KMS-11 (cell line): ENCODE data around the gene TTC34.

Experiments
- H2AFZ ChIP-seq: fragments of 200-600 bp; sonication (generic); 2 replicates; pipeline ENCODE4 v1.6.1; 2016; ENCODE audit warnings: antibody characterized with exemption, mixed run types, low read depth
- H3K27ac ChIP-seq: fragments of 200-600 bp; sonication (generic); 2 replicates; pipeline ENCODE4 v1.6.1; 2016; ENCODE audit warnings: mild to moderate bottlenecking, mixed run types
- H3K27me3 ChIP-seq: fragments of 200-600 bp; sonication (generic); 2 replicates; pipeline ENCODE4 v1.6.1; 2017; ENCODE audit warnings: mild to moderate bottlenecking, low read depth, mixed run types, moderate library complexity; ENCODE audit not compliant: insufficient read depth
- H3K36me3 ChIP-seq: fragments of 200-600 bp; sonication (generic); 2 replicates; pipeline ENCODE4 v1.6.1; 2017; ENCODE audit warnings: mild to moderate bottlenecking, mixed run types; ENCODE audit not compliant: insufficient read depth
- H3K4me1 ChIP-seq: fragments of 200-600 bp; sonication (generic); 2 replicates; pipeline ENCODE4 v1.6.1; 2016; ENCODE audit warnings: mild to moderate bottlenecking, low read depth, mixed run types; ENCODE audit not compliant: poor library complexity, severe bottlenecking
- H3K4me2 ChIP-seq: fragments of 200-600 bp; sonication (generic); 2 replicates; pipeline ENCODE4 v1.7.0; 2016; ENCODE audit warnings: mild to moderate bottlenecking, mixed run types
- H3K4me3 ChIP-seq: fragments of 200-600 bp; sonication (generic); IDR thresholded peaks from 2 replicates; pipeline ENCODE4 v1.6.1; 2017; ENCODE audit warnings: low read depth, low read length, mixed read lengths; ENCODE audit not compliant: insufficient read depth
- H3K79me2 ChIP-seq: fragments of 200-600 bp; sonication (generic); 2 replicates; pipeline ENCODE4 v1.6.1; 2016; ENCODE audit warnings: low read depth, mixed run types; ENCODE audit not compliant: insufficient read depth
- H3K9ac ChIP-seq: fragments of 200-600 bp; sonication (generic); 2 replicates; pipeline ENCODE4 v1.6.1; 2016; ENCODE audit warnings: mild to moderate bottlenecking, mixed run types
- H4K20me1 ChIP-seq: fragments of 200-600 bp; sonication (generic); 2 replicates; pipeline ENCODE4 v1.6.1; 2016; ENCODE audit warnings: mild to moderate bottlenecking, mixed run types; ENCODE audit not compliant: insufficient read depth
- TF ChIP-seq, protein P1 (sequence below): fragments of 200-600 bp; sonication (generic); conservative IDR thresholded peaks from 2 replicates; pipeline ENCODE4 v1.6.1; 2017; ENCODE audit warnings: low read depth, mild to moderate bottlenecking, antibody characterized with exemption, low read length, moderate library complexity, mixed read lengths

TTC34 gene

DNA sequence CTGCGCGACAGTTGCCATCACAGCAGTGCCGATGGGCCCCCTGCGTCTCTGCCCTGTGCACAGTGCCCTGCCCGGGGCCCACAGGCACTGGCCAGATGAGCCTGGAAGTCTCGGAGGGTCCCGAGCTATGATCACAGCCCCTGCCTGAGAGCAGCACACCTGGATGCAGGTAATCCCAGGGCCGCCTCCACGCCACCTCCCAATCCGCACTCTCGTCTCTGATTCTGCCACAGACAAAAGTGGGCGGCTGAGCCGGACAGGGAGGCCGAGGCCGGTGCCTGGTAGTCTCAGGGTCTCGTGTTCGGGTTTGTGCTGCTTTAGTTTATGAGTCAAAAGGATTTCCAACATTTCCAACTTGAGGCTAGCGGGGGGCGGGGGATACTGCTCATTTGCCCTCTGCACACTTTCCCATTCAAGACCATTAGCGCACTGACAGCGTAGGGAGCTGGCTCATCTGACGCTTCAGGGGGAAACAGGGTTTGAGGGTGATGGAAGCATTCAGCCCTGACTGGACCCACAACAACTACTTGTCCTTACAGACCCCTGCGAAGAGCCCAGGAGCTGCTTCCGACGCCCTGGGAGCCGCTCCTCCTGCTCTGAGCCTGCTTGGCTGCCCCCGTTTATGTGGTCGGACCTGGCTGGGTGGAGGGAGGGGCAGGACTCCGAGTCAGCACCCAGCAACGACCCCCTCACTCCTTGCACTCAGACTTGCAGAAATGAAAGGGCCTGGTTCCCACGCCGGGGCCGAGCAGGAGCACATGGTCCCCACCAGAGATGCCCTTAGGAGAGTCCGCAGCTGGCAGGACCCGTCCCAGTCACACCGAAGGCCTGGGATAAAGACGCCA is 1.8 kb upstream of the TTC34 start:
- no peak overlapping the region for H3K4me3 ChIP-seq
- H3K27ac ChIP-seq = no peak overlapping the region
- no peaks in the 10 kb centered on the region for H4K20me1 ChIP-seq
- no peaks in the 10 kb centered on the region for H3K4me1 ChIP-seq
- H3K9ac ChIP-seq = no peak overlapping the region
- peaks cover 70% of the 10 kb centered on the region for H3K27me3 ChIP-seq
- no peaks in the 10 kb centered on the region for H3K36me3 ChIP-seq
- H3K4me2 ChIP-seq = no peak overlapping the region
- TF ChIP-seq, protein P1, sequence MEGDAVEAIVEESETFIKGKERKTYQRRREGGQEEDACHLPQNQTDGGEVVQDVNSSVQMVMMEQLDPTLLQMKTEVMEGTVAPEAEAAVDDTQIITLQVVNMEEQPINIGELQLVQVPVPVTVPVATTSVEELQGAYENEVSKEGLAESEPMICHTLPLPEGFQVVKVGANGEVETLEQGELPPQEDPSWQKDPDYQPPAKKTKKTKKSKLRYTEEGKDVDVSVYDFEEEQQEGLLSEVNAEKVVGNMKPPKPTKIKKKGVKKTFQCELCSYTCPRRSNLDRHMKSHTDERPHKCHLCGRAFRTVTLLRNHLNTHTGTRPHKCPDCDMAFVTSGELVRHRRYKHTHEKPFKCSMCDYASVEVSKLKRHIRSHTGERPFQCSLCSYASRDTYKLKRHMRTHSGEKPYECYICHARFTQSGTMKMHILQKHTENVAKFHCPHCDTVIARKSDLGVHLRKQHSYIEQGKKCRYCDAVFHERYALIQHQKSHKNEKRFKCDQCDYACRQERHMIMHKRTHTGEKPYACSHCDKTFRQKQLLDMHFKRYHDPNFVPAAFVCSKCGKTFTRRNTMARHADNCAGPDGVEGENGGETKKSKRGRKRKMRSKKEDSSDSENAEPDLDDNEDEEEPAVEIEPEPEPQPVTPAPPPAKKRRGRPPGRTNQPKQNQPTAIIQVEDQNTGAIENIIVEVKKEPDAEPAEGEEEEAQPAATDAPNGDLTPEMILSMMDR = no peak
- H3K79me2 ChIP-seq = no peaks in the 10 kb centered on the region
- H2AFZ ChIP-seq = no peak overlapping the region

DNA sequence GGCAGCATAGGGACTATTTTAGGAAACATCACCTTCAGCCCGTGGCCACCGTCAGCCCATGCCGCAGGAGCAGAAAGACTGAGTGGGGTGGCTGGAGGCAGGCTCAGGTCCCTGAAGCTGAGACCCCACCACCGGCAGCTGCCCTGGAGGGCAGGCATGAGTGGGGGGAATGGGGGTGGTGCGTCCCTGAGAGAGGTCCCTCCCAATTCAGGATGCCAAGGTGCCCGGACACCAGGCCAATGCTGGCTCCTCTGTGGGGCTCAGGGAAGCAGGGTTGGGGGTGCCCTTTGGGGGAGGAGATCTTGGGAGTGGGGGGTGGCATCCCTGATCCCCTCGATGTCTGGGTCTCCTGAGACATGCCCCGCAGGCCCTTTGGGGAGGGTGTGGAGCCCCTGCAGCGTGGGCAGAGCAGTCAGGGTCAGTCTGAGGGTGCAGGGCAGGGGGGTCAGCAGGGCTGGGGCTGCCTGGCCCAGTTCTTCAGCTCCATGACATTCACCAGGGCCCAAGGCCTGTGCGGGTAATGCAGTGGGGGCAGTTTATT is 998 bp upstream of the TTC34 start:
- TF ChIP-seq, protein P1 = no peak
- no peak overlapping the region for H3K4me2 ChIP-seq
- H3K36me3 ChIP-seq = no peaks in the 10 kb centered on the region

DNA sequence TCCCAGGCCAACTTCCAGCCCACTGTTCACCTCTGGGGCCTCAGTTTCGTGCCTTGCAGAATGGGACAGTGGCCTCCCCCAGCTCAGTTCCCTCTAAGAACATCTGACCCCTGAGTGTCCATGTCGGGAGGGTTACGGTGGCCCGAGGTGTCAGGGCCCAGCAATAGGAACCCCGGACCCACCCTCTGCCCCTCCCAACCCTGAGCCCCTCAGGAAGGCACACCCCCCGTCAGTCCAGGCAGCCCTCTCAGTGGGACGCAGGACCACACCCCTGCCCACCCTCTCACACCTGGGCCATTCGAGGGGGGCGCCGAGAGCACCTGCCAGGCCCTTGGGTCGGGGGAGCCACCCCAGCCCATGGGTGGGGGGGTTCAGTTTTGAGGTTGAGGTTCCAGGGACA is 447 bp downstream of the TTC34 start:
- TF ChIP-seq, protein P1 = no peak
- H4K20me1 ChIP-seq = no peaks in the 10 kb centered on the region
- H3K36me3 ChIP-seq = no peaks in the 10 kb centered on the region
- no peaks in the 10 kb centered on the region for H3K79me2 ChIP-seq
- H3K4me1 ChIP-seq = no peaks in the 10 kb centered on the region
- H3K4me3 ChIP-seq = no peak overlapping the region
- H2AFZ ChIP-seq = no peak overlapping the region
- H3K9ac ChIP-seq = no peak overlapping the region
- H3K4me2 ChIP-seq = no peak overlapping the region
- peaks cover 53% of the 10 kb centered on the region for H3K27me3 ChIP-seq
- H3K27ac ChIP-seq = no peak overlapping the region

More for the DNA sequence above, 998 bp upstream of the TTC34 start:
- H3K9ac ChIP-seq = no peak overlapping the region
- no peak overlapping the region for H3K27ac ChIP-seq
- no peaks in the 10 kb centered on the region for H3K4me1 ChIP-seq
- no peak overlapping the region for H2AFZ ChIP-seq
- no peaks in the 10 kb centered on the region for H4K20me1 ChIP-seq
- H3K4me3 ChIP-seq = no peak overlapping the region
- peaks cover 65% of the 10 kb centered on the region for H3K27me3 ChIP-seq
- no peaks in the 10 kb centered on the region for H3K79me2 ChIP-seq

DNA sequence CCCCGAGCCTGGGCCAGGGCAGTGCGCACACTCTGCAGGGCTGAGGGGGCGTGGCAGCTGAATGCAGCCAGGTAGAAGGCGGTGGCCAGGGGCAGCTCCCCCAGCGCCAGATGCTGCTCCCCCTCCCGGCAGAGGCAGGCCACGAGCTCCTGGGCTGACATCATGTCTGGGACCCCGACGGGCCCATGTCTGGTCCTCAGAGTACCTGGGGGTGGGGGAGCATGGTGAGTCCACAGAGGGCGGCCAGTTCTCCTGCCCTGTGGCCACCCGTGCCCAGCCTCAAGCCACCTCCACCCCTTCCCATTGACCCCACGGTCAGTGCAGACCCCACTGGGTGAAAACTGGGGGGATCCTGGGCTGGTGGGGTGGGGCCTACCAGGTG is 838 bp downstream of the TTC34 start:
- no peak overlapping the region for H3K4me2 ChIP-seq
- TF ChIP-seq, protein P1 = no peak
- no peaks in the 10 kb centered on the region for H3K4me1 ChIP-seq
- H3K27ac ChIP-seq = no peak overlapping the region
- no peaks in the 10 kb centered on the region for H3K36me3 ChIP-seq
- H3K9ac ChIP-seq = no peak overlapping the region
- no peaks in the 10 kb centered on the region for H4K20me1 ChIP-seq
- H3K4me3 ChIP-seq = no peak overlapping the region
- no peaks in the 10 kb centered on the region for H3K79me2 ChIP-seq
- no peak overlapping the region for H2AFZ ChIP-seq
- H3K27me3 ChIP-seq = peaks cover 51% of the 10 kb centered on the region
